GM12872 (cell line): ENCODE results near the gene MIDN.

Experiments used
- CTCF ChIP-seq: IDR thresholded peaks from 3 replicates; pipeline ENCODE4 v1.5.1; 2011; ENCODE audit warnings: low read depth, mild to moderate bottlenecking, low read length, moderate library complexity; ENCODE audit not compliant: insufficient read depth

The MIDN gene

DNA sequence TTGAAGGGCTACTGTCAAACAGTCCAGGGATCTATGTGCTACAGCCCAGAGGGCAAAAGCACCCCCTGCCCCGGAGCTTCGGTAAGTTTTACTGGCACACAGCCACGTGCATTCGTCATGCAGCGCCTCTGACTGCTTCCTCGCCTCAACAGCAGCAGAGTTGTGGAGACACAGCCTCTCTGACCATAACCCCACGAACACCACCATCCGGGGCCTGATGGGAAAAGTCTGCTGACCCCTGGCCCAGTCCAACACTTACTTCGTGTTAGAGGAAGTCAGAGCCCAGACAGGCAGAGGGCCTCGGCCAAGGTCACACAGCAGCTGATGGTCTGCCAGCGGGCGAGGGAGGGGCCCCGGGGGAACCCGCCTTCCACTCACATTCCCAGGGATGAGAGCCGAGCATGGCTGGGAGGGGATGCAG lies 15.7 kb upstream of the MIDN start:
- no peak for TF ChIP-seq CTCF

- TF ChIP-seq CTCF: no peak
Measured at GRCh38 chr19:1233115-1233667, 15.2 kb upstream of the MIDN start.

DNA sequence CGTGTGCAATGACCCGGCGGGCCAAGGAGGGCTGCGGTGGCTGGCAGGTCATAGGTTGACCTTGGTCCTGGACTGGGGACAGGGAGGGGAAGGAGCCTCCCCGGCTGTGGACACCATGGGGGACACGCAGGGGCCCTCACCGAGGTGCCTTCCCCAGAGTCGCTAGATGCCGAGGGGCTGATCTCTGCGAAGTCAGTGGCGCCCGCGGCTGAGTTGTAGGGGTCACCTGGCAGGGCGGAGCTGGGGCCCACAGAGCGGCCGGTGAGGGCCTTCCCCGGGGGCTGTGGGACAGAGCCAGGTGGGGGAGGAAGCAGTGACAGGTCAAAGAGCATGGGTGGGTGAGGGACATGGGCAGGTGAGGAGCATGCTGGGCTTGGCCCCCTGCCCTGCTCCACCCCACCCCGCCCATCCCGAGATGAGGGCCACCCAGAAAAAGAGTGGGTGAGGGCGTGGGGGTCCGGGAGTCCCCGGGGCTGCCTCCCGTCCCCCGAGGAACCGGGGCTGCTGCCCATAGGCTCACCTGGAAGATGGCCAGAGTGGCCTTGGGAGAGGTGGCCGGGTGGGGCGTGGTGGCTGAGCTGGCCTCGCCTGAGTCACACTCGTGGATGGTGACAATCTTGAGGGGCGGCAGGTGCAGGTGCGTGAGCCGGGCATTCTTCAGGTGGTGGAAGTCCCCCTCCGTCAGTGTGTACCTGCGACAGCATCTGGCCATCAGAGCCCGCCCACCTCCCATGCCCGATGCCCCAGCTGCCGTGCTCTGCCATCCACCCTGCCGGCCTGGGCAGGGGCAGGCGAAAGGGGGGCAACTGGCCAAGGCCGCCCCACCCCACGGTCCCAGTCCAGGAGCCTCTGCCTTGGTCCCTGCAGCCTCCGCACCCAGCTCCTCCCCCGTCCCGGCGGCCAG lies 14.1 kb upstream of the MIDN start:
- no peak for TF ChIP-seq CTCF

GRCh38 chr19:1234955-1235380 lies 13.4 kb upstream of the MIDN start:
- TF ChIP-seq CTCF: no peak

DNA sequence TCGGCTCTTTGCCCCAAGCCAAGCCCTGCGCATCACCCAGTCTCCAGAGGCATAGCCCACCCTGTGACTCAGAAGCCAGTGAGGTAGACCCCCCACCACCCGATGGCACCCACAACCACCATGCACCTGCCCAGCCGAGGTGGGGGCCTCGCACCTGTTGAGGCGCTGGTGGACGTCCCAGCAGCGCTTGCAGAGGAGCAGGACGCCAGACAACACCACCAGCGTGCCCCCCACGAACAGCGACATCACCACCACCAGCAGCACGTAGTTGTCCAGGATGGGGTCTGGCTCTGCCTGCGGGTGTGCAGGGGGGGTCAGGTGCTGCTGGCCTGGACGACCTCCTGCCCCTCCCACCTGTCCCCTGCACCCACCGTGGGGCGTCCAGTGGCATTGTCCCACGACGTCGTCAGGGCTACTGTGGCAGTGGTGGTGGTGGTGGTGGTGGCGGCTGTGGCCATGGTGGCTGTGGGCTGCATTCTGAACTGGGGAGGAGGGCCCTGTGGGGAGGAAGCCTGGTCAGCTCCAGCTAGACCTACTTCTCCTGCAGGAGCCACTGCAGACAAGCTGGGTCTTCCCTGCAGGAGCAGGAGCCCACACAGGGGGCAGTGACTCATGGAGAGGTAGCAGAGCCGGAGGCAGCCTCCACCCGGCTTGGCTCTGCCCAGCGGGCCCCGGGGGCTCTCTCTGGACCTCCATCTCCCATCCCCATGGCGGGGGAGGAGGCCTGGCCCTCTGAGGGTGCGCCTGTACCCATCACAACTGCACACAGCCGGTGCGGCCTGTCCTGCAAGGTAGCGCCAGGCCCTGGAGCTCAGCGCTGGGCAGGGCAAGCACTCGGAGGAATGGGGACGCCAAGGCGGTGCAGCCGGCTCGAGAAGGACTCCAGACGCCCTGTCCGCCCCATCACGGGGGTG lies 12.5 kb upstream of the MIDN start:
- TF ChIP-seq CTCF: no peak

- no peak for TF ChIP-seq CTCF
Measured at GRCh38 chr19:1236576-1236975, 11.8 kb upstream of the MIDN start.

- TF ChIP-seq CTCF: no peak
Measured at GRCh38 chr19:1237027-1237659, 11.2 kb upstream of the MIDN start.
